GM21619 (cell line): ENCODE results near the gene SEC31B.

Source experiments
- ATAC-seq: cut with Tn5 transposase; IDR thresholded peaks from one replicate; pipeline ENCODE4 v1.9.1; 2021; ENCODE audit not compliant: unreplicated experiment

Gene SEC31B

GRCh38 chr10:100529475-100530298, 10.0 kb upstream of the SEC31B start, which contains the start of gene NDUFB8:
Gene NDUFB8, minus strand, starts transcription at chr10:100529871. Its CDS starts 20 bp downstream, at chr10:100529851.
- ATAC-seq: peak; percentile 53

GRCh38 chr10:100528921-100529474, 9.3 kb upstream of the SEC31B start:
- ATAC-seq: no peak

GRCh38 chr10:100528123-100528886, 8.6 kb upstream of the SEC31B start:
- ATAC-seq: no peak

- no peak for ATAC-seq
These were observed 5.0 kb upstream of the SEC31B start for GRCh38 chr10:100524638-100525037.

GRCh38 chr10:100524206-100524605, 4.5 kb upstream of the SEC31B start:
- ATAC-seq: no peak

GRCh38 chr10:100522945-100523344, 3.3 kb upstream of the SEC31B start:
- no peak for ATAC-seq

- ATAC-seq: no peak
These were observed 2.6 kb upstream of the SEC31B start for GRCh38 chr10:100522107-100522801.

- ATAC-seq: no peak
These were observed 1.1 kb upstream of the SEC31B start for GRCh38 chr10:100520811-100521210.

GRCh38 chr10:100518761-100519241, 860 bp downstream of the SEC31B start:
- ATAC-seq: no peak

- no peak for ATAC-seq
These were observed 2.8 kb downstream of the SEC31B start for GRCh38 chr10:100516847-100517246.

GRCh38 chr10:100515612-100516011, 4.0 kb downstream of the SEC31B start:
- no peak for ATAC-seq

GRCh38 chr10:100510533-100511308, 8.9 kb downstream of the SEC31B start:
- no peak for ATAC-seq

- no peak for ATAC-seq
These were observed 10.3 kb downstream of the SEC31B start for GRCh38 chr10:100509241-100509840.

GRCh38 chr10:100508691-100509150, 10.9 kb downstream of the SEC31B start:
- no peak for ATAC-seq

GRCh38 chr10:100508266-100508665, 11.4 kb downstream of the SEC31B start:
- ATAC-seq: no peak

- ATAC-seq: no peak
These were observed 12.3 kb downstream of the SEC31B start for GRCh38 chr10:100507357-100507732.

- ATAC-seq: no peak
These were observed 12.9 kb downstream of the SEC31B start for GRCh38 chr10:100506596-100507356.

- no peak for ATAC-seq
These were observed 14.5 kb downstream of the SEC31B start for GRCh38 chr10:100505164-100505563.

GRCh38 chr10:100504096-100504495, 15.6 kb downstream of the SEC31B start:
- ATAC-seq: no peak
